HG03565 (cell line): Measurements from ENCODE around the gene ZSCAN29.
"Not testable (repeated sequence)": the region's sequence is repeated elsewhere in the genome, so short reads cannot be mapped to it uniquely, and the experiment has no call there.

ENCODE experiments used
- ATAC-seq: cut with Tn5 transposase; IDR thresholded peaks from one replicate; pipeline ENCODE4 v1.9.1; 2021; ENCODE audit warnings: mild to moderate bottlenecking, moderate library complexity; ENCODE audit not compliant: unreplicated experiment

Gene ZSCAN29

GRCh38 chr15:43370975-43371974 is at the start of gene ZSCAN29, which contains the start of gene TUBGCP4:
TSS of gene ZSCAN29 (minus strand) at chr15:43371043. CDS start at chr15:43369913, 1,130 bp downstream.
TSS of gene TUBGCP4 (plus strand) at chr15:43371101. CDS start at chr15:43371355, 254 bp downstream.
- ATAC-seq = peak; percentile 62

DNA sequence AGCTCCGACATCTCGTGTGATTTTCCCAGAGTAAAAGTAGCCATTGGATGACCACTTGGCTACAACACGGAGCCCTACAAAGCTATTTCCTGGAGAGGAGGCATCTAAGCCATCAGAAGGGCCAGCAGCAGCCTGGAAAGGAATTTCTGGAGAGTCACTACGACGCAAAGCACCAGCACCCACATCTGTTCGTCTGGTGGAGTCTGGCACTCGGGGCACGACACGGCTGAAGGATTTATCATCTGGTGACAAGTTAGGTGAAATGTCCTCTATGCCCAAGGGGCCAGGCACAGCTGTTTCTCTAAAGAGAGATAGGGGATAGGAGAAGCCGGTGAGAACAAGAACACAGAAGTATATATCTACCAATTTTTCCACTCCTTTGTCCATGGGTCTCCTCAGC is 49.6 kb upstream of the ZSCAN29 start:
- ATAC-seq = no peak

DNA sequence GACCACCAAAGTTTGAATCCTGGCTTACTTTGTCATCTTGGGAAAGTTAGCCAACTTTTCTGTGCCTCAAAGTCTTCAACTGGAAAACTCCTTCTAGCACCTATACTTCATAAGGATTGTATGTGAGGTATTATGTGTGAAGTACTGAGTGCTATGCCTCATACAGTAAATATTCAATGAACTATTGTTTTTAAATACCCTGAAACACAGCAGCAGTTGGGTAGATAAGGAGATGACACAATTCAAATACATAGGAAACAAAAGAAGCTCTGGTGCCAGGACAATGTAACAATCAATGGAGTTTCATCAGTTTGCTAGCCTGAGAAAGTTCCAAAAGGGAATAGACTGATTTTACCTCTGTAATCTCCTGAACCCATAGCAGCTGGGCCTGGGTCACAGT is 43.4 kb upstream of the ZSCAN29 start:
- ATAC-seq = no peak

DNA sequence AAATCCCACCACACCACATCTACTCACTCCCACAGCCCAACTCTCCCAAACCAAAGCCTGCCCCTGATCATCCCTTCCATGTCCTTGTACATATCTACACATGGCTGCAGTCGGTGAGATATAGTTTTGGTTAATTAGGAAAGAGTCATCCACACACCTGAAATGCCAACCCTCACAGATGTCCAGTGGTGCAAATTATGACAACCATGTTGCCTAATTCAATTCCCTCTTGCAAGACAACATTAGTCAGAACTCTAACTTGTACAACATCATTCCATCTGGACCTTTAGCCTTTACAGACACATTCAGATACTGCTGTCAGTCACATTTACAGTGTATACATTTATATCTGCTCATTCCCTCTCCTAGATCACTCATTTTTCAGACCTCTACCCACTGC is 41.3 kb upstream of the ZSCAN29 start:
- ATAC-seq = no peak

DNA sequence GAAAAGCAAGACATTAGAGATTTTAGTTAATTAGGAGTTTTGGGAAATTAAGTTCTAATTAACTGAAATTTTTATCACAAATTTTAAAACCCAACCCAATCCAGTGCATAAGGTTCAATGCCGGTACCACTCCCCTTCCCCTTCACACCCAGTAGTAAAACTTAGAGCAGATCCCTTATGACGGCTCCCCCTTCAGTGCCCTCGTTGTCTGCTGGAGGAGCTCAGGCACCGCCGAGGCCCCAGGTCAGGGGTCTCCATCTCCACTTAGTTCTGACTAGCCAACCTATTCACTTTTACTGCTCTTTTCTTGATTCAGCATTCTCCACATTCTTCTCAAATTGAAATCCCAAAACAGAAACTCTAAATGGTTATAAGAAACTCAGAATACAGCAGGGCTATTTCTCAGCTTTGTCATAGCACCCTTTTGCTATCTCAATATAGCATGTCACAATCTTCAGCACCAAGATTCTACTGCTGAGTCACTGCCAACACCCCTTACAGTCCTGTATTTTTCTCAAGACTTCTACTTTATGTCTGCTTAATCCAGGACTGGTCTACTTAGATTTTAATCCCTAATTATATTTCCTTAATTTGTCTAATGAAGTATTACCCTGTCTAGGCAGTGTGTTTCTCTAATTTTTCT is 39.9 kb upstream of the ZSCAN29 start:
- no peak for ATAC-seq

GRCh38 chr15:43408789-43409188 is 37.9 kb upstream of the ZSCAN29 start:
- no peak for ATAC-seq

DNA sequence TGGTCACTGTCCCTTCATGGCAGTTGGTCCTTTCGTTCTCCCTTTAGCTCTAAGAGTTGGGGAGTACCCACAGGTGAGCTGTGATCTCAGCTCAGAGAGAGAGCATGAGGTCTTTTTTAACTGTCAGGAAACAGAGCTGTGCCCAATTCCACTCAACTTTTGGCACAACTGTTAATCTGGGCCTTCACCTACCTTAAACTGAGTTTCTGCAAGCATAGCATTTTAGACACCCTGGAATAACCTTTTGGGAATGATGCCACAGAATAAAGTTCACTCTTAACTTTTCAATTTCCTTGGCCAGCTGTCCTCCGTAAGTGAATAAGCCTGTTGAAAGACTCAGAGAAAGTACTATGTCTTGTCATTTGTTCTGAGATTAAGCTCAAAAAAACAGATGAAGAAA is 36.0 kb upstream of the ZSCAN29 start:
- no peak for ATAC-seq

- no peak for ATAC-seq
These were observed 35.3 kb upstream of the ZSCAN29 start for GRCh38 chr15:43406189-43406588.

DNA sequence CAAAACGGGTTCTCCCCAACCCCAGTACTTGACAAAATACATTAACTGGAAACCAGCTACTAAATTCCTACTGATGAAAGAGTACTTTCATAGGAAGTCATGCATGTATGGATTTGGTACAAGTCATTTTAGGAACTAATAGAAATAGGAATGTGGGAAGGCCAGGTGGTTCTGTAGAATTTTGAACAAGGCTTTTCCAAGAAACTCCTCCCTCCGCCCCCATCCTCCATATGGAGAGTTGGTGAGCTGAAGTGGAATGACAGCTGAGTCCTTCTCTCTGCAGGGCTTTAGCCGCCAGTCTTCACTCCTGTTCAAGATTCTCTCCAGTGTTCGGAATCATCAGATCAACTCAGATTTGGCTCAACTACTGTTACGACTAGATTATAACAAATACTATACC is 33.3 kb upstream of the ZSCAN29 start:
- ATAC-seq = no peak

DNA sequence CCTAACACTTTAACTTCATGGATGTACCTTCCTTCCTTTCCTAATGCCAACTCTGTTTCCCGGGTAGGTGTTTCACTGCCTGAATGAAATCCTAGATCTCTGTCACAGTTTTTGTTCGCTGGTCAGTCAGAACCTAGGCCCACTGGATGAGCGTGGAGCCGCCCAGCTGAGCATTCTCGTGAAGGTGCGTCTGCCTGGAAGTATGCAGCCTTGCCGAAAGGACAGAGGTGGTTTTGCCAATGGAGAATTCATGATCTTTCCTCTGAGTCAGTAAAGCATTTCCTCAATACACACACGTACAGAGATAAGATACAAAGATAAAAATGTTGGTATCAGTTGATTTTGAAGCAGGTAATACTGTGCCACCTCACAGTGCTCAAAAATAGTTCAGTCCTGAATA is 32.8 kb upstream of the ZSCAN29 start:
- ATAC-seq = no peak

DNA sequence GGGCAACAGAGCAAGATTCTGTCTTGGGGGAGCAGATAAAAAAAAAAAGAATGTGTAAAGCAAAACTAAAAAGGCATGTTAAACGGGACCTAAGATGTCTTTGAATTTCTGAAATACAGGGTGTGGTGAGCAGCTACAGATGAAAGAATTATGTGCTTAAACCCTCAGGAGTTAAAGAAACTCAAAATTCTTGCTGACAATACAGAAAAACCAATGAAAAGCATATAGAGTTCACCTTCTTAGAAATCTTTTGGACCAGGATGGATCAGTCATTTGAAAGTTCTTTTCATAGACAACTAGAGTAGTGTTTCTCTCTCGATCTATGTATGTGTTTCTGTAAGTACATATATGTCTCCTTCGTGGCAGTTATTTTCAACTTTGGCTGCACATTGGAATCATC is 31.4 kb upstream of the ZSCAN29 start:
- no peak for ATAC-seq

- not testable (repeated sequence) for ATAC-seq
These were observed 22.7 kb upstream of the ZSCAN29 start for GRCh38 chr15:43393592-43393991.

GRCh38 chr15:43390723-43391122 is 19.9 kb upstream of the ZSCAN29 start:
- ATAC-seq = no peak

DNA sequence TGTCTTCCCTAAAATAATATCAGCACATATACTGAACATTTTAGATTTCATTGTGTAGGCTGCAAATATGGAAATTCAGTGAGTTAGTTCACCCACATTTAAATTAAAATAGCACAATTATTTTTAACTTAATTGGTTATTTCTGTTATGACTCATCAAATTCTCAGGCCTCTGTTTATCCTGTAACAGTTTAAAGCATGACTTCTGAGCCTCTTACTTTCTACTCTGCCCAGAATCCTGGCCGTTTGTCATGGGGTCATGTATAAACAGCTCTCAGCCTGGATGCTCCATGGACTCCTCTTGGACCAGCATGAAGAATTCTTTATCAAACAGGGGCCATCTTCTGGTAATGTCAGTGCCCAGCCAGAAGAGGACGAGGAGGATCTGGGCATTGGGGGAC is 12.2 kb upstream of the ZSCAN29 start:
- no peak for ATAC-seq

DNA sequence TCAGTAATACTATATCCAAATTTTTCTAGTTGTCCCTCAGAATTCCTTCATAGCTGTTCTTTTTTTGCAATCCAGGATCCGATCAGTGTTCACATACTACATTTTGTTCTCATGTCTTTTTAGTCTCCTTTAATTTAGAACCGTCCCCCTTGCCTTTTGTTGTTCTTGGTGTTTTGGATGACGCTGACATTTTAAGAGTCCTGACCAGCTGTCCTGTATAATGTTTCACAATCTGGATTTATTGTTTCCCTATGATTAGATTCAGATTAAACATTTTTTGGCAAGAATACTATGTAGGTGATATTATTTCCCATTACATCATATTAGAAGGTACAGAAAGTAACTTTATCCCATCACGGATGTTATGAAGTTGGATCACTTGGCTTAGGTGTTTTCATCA is 11.5 kb upstream of the ZSCAN29 start:
- no peak for ATAC-seq

DNA sequence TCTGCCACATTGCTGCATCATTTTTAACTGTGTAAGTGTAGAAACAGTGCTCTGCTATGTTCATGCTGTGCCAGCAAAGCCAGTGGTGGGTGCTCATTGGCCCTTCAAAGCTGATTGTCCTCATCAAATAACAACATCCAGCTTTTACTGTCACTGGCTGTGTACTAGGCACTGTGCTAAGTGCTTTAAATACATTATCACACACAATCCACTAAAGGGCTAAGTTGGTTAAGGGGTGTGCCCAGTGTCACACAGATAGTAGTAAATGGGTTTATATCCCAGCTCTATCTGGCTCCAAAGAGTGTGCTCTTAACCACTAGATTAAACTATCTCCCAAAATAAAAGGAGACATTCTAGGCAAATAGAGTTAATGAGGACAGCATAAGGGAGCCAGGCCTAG is 7.8 kb upstream of the ZSCAN29 start:
- ATAC-seq = no peak

- no peak for ATAC-seq
These were observed 5.3 kb upstream of the ZSCAN29 start for GRCh38 chr15:43376017-43376705.

DNA sequence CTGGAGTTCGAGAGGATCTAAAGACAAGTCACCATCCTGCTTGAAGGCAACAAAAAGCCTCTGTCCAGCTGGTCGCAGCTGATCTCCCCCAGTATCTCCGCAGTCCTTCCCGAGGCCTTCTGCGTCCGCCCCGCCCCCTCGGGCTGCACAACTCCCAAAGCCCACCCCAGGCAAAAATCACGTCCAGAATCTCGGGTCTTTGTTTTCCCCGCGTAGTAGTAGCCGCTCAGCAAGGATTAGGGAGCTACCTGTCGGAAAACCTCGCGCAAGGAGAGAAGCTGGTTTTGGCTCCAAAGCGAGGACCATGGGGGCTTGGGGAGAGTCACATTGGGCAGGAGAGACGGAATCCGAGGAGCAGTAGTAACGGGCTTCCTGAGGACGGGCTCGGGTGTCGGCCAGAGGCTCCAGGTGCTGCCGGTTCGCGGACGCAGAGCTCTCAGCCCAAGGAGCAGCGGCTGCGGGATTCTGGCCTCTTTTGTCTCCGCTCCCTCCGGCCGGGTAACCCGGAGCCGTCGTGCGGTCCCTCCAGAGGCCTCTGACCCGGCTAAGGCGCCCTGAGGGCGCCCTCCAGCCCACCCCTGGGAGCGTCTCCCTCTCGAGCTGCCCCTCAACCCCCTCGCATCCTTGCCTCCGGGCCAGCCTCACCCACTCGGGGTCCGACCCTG is 401 bp downstream of the ZSCAN29 start:
- peak; percentile 17 for ATAC-seq

- ATAC-seq = no peak
These were observed 9.4 kb downstream of the ZSCAN29 start for GRCh38 chr15:43361313-43361903.

DNA sequence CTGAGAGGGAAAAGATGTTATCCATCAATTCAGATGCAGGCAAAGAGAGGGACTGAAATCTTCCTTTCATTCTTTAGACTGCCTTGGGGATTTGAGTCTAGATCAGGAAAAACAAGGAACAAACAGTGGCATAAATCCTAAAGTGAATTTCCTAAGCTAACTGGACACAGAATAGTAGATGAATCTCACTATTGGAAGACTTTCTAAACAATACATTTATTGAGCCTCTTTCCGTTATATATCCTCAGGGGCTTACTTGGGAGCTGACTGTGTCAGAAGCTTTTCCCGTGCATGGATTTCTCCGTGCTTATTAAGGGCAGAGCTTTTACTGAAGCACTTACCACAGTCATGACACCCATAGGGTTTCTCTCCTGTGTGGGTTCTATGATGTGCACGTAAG is 10.0 kb downstream of the ZSCAN29 start:
- ATAC-seq = no peak
